ENCODE data around the gene FOXP4. TPM values are rescaled to one million over a fixed set of nuclear protein-coding genes. Genes with fewer than 3 reads are reported as not detected.

FOXP4 gene
- total RNA-seq, 3 donors from 2014 or later, result 5.1 to 11.0 (median 5.6) TPM

- H3K27ac ChIP-seq, result no peak overlapping the region
- H3K9me3 ChIP-seq, result no peaks in the 10 kb centered on the region
- TF ChIP-seq POLR2AphosphoS5 (IDR thresholded peaks at IDR 0.05) (no peak), CTCF (IDR thresholded peaks at IDR 0.05) (no peak), POLR2A (IDR thresholded peaks at IDR 0.05) (no peak)
- no peaks in the 10 kb centered on the region for H3K27me3 ChIP-seq
- H3K4me1 ChIP-seq, result no peaks in the 10 kb centered on the region
- no peaks in the 10 kb centered on the region for H3K36me3 ChIP-seq
- intact Hi-C loops (cut with DNase I; ENCODE audit: low total_unique reads), result no loop called here
- no peak overlapping the region for H3K4me3 ChIP-seq
- DNase-seq (ENCODE audit: low spot score in 2 of 2), result no peak
These were observed 101.9 kb downstream of the FOXP4 start for GRCh38 chr6:41648070-41648585.

DNA sequence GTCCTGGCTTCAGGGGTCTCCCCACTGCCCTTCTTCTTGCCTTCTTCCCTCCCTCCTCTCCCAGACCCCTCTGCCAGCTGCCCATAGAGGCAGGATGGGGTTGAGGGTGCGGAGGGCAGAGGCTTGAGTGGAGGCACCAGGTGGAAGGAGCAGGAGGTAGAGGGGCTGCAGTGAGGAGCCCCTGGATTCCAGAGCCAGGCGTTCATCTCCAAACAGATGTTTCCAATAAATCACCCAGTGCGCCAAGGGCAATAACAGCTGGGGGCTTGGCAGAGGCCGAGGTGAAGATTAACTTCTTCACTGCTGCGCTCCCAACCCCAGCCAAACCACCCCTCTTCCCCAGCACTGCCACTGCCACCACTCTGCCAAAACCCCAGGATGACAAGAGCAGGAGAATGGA is 102.7 kb downstream of the FOXP4 start:
- TF ChIP-seq POLR2A (IDR thresholded peaks at IDR 0.05), result no peak
- intact Hi-C loops (cut with DNase I; ENCODE audit: low total_unique reads), result no loop called here

GRCh38 chr6:41649596-41649995 is 103.4 kb downstream of the FOXP4 start:
- Histone ChIP-seq H3K27me3 (no peaks in the 10 kb centered on the region), H3K4me1 (no peaks in the 10 kb centered on the region), H3K4me3 (no peak overlapping the region), H3K9me3 (no peaks in the 10 kb centered on the region), H3K27ac (no peak overlapping the region), H3K36me3 (no peaks in the 10 kb centered on the region)
- intact Hi-C loops (cut with DNase I; ENCODE audit: low total_unique reads), result no loop called here
- no peak for DNase-seq (ENCODE audit: low spot score in 2 of 2)
- TF ChIP-seq CTCF (IDR thresholded peaks at IDR 0.05), result no peak
- no peak for TF ChIP-seq POLR2A (IDR thresholded peaks at IDR 0.05)
- no peak for TF ChIP-seq POLR2AphosphoS5 (IDR thresholded peaks at IDR 0.05)

More for the DNA sequence above, 102.7 kb downstream of the FOXP4 start:
- H3K27me3 ChIP-seq, result no peaks in the 10 kb centered on the region
- H3K36me3 ChIP-seq, result no peaks in the 10 kb centered on the region
- no peak overlapping the region for H3K4me3 ChIP-seq
- H3K4me1 ChIP-seq, result no peaks in the 10 kb centered on the region
- no peak for DNase-seq (ENCODE audit: low spot score in 2 of 2)
- H3K27ac ChIP-seq, result no peak overlapping the region
- no peaks in the 10 kb centered on the region for H3K9me3 ChIP-seq

- intact Hi-C loops (cut with DNase I; ENCODE audit: low total_unique reads), result no loop called here
- no peak for TF ChIP-seq CTCF (IDR thresholded peaks at IDR 0.05)
- no peak for TF ChIP-seq POLR2A (IDR thresholded peaks at IDR 0.05)
- TF ChIP-seq POLR2AphosphoS5 (IDR thresholded peaks at IDR 0.05), result no peak
- Histone ChIP-seq H3K9me3 (no peaks in the 10 kb centered on the region), H3K36me3 (no peaks in the 10 kb centered on the region), H3K27me3 (no peaks in the 10 kb centered on the region), H3K27ac (no peak overlapping the region), H3K4me1 (no peaks in the 10 kb centered on the region), H3K4me3 (no peak overlapping the region)
- no peak for DNase-seq (ENCODE audit: low spot score in 2 of 2)
These were observed 103.9 kb downstream of the FOXP4 start for GRCh38 chr6:41650120-41650519.

DNA sequence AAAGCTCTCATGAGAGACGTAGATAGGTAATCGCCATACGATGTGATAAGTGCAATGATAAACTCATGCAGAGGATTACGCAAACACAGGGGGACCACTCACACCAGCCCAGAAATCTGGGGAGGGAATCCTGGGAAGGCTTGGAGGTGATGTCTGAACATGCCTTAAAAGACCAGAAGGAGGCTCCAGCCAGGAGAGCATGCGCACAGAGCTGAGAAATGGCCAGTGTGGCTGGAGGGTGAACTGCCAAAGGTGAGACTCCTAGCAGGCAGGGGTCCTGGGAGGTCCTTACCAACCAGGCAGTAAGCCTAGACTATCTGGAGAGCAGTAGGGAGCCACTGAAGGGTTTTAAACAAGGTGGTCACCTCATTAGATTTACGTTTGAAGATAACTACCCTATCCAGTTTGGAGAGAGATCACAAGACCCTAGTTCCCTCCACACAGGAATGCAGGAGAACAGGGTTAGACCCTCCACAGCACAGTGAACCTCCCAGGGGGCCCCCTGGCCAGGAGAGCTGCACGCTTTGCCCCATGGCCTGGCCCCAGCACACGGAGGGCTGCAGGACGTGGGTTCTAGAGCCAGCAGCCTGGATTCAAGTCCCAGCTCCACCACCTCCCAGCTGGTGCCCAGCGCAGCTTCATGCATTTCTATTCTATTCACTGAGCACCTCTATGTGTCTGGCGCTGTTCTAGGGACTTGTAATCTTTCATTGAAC is 105.2 kb downstream of the FOXP4 start:
- no peaks in the 10 kb centered on the region for H3K36me3 ChIP-seq
- no peak overlapping the region for H3K4me3 ChIP-seq
- TF ChIP-seq POLR2A (IDR thresholded peaks at IDR 0.05), result no peak
- TF ChIP-seq POLR2AphosphoS5 (IDR thresholded peaks at IDR 0.05), result no peak
- no peak for TF ChIP-seq CTCF (IDR thresholded peaks at IDR 0.05)
- H3K27ac ChIP-seq, result no peak overlapping the region
- no peaks in the 10 kb centered on the region for H3K4me1 ChIP-seq
- no peak for DNase-seq (ENCODE audit: low spot score in 2 of 2)
- intact Hi-C loops (cut with DNase I; ENCODE audit: low total_unique reads), result no loop called here
- no peaks in the 10 kb centered on the region for H3K27me3 ChIP-seq
- H3K9me3 ChIP-seq, result no peaks in the 10 kb centered on the region

Other genes with a start within 250 kb of the FOXP4 start
- gene NCR2, start 210.8 kb upstream of the FOXP4 start, total RNA-seq, result not detected
- gene MDFI, start 92.1 kb downstream of the FOXP4 start, total RNA-seq, result 10 to 100 TPM; 26.7 to 75.8 (median 36.1) TPM
- gene TFEB, start 189.2 kb downstream of the FOXP4 start, total RNA-seq, result 10 to 100 TPM; 15.7 to 20.6 (median 18.4) TPM
- gene PGC, start 201.0 kb downstream of the FOXP4 start, total RNA-seq, result 1 to 10 TPM in 1 of 3 donors, not detected in 2; 3.2 TPM
- gene FRS3, start 233.5 kb downstream of the FOXP4 start, total RNA-seq, result 1 to 10 TPM; 3.5 to 4.3 (median 3.8) TPM
- 1 to 10 TPM in 2 of 3 donors, under 1 TPM in 1; 0.80 to 5.3 (median 3.3) TPM for gene PRICKLE4, start 234.4 kb downstream of the FOXP4 start, total RNA-seq
- 100 to 1,000 TPM; 108 to 127 (median 117) TPM for gene TOMM6, start 241.3 kb downstream of the FOXP4 start, total RNA-seq

Data from breast epithelium (tissue), 4 donors.